PC-9 (cell line): ENCODE data around the gene EML2.

ENCODE experiments used
- EZH2 ChIP-seq: fragments of 200-600 bp; sonication (generic); IDR thresholded peaks from 2 replicates; pipeline ENCODE4 v1.8.0; 2017; ENCODE audit warnings: antibody characterized with exemption, low read depth
- TF ChIP-seq, protein P1 (sequence below): fragments of 200-600 bp; sonication (generic); conservative IDR thresholded peaks from 2 replicates; pipeline ENCODE4 v1.6.1; 2017; ENCODE audit warnings: mixed run types, antibody characterized with exemption, mild to moderate bottlenecking, moderate library complexity

DNA sequence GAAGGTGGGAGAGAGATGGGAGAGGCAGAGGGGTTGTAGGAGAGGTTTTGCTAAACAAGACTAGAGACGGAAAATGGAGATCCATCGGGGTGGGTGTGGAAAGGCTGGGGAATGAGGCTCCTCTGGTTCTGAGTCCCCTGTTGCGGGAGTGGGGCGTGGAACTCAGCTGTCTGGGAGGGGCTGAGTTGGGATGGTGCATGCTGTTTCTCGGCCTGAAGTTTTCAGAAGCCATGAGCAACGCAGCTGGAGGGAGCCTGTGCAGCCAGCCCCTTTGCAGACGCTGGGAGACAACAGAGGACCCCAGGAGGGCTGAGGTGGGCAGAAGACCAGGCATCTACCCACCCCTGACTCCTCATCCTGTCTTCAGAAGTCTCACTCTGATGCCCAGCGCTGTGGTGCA is 21.4 kb upstream of the EML2 start:
- no peak for TF ChIP-seq EZH2
- TF ChIP-seq, protein P1, sequence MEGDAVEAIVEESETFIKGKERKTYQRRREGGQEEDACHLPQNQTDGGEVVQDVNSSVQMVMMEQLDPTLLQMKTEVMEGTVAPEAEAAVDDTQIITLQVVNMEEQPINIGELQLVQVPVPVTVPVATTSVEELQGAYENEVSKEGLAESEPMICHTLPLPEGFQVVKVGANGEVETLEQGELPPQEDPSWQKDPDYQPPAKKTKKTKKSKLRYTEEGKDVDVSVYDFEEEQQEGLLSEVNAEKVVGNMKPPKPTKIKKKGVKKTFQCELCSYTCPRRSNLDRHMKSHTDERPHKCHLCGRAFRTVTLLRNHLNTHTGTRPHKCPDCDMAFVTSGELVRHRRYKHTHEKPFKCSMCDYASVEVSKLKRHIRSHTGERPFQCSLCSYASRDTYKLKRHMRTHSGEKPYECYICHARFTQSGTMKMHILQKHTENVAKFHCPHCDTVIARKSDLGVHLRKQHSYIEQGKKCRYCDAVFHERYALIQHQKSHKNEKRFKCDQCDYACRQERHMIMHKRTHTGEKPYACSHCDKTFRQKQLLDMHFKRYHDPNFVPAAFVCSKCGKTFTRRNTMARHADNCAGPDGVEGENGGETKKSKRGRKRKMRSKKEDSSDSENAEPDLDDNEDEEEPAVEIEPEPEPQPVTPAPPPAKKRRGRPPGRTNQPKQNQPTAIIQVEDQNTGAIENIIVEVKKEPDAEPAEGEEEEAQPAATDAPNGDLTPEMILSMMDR, result no peak
